Nephron (organoid): Measurements from ENCODE around the gene MYO1C.
A peak's percentile ranks its signal among the peaks of the same experiment; 100 is the strongest.

Source experiments
- H3K27ac Mint-ChIP-seq, 3 experiments: 2 replicates each; pipeline ENCODE4 v1.8.0; 2020; ENCODE audit warnings: mixed read lengths in 3 of 3, mild to moderate bottlenecking in 2 of 3, moderate library complexity in 1 of 3
- H3K27me3 Mint-ChIP-seq: 2 replicates; pipeline ENCODE4 v1.8.0; 2021; ENCODE audit warnings: low read depth, mild to moderate bottlenecking, moderate library complexity, mixed read lengths
- H3K36me3 Mint-ChIP-seq: 2 replicates; pipeline ENCODE4 v1.8.0; 2020; ENCODE audit warnings: low read depth, mixed read lengths
- H3K4me1 Mint-ChIP-seq: 2 replicates; pipeline ENCODE4 v1.8.0; 2020; ENCODE audit warnings: mixed read lengths
- H3K4me3 Mint-ChIP-seq, 3 experiments: 2 replicates each; pipeline ENCODE4 v1.8.0; 2020; ENCODE audit warnings: mild to moderate bottlenecking in 3 of 3, mixed read lengths in 3 of 3, moderate library complexity in 2 of 3
- H3K9me3 Mint-ChIP-seq: 2 replicates; pipeline ENCODE4 v1.8.0; 2020; ENCODE audit warnings: mixed read lengths
- CTCF ChIP-seq, 3 experiments: fragments of 200-600 bp; sonication (generic); IDR thresholded peaks; one replicate each; pipeline ENCODE4 v1.5.0; 2021; ENCODE audit warnings: antibody characterized with exemption in 3 of 3; ENCODE audit not compliant: unreplicated experiment in 3 of 3

The MYO1C gene

DNA sequence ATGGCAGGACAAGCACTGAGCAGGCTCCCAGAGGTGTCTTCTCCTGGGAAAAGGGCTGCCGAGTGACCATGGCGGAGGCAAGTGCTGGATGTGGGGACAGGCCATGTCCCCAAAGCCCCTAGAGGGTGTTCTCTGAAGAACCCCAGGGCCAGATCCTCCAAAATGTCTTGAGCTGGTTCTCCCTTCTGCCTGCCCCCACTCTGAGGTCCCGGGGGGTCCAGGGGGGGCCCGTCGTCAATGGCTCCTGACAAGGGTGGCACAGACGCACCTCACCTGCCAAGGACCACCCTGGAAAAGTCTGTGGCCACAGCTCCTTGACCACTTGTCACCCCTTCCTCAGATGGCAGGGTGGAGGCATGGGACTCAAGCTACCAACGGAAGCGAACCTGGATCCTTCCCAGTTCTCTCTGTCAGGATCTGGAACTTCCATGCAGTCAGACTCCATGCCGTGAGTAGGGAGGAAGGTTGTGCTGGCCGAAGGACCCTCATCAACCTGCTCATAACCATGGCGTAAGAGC, 2.3 kb upstream of the MYO1C start:
- Mint-ChIP-seq H3K4me3 (peak overlapping the region in 1 of 3 experiments; percentile 68), H3K9me3 (no peaks in the 10 kb centered on the region), H3K27me3 (no peaks in the 10 kb centered on the region), H3K36me3 (no peaks in the 10 kb centered on the region), H3K4me1 (peaks cover 33% of the 10 kb centered on the region), H3K27ac (peak overlapping the region in 1 of 3 experiments; percentile 86)
- no peak for TF ChIP-seq CTCF (IDR thresholded peaks at IDR 0.05; ENCODE audit: unreplicated experiment in 3 of 3)

DNA sequence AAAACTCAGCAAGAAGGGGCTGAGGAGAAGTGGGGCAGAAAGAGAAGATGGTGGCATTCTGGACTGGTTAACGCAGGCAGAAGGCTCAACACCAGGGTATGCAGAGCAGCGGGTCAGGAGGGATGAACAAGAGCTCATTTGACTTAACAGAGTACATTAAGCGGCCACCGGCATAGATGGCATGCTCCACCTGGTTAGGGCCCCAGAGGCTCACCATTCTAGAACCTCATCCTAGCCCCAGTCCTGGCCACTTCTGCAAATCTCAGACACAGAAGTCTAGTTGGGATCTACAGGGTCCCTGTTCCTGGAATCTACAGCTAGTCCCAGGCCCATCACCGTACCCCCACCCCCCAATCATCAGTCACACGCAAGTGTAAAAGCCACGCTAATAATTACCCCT, 1.7 kb upstream of the MYO1C start:
- peaks cover 34% of the 10 kb centered on the region for H3K4me1 Mint-ChIP-seq
- peak overlapping the region in 2 of 3 experiments; percentile 19 to 22 for H3K4me3 Mint-ChIP-seq
- H3K36me3 Mint-ChIP-seq = no peaks in the 10 kb centered on the region
- TF ChIP-seq CTCF (IDR thresholded peaks at IDR 0.05; ENCODE audit: unreplicated experiment in 3 of 3) = no peak
- no peak overlapping the region for H3K27ac Mint-ChIP-seq
- H3K9me3 Mint-ChIP-seq = no peaks in the 10 kb centered on the region
- H3K27me3 Mint-ChIP-seq = no peaks in the 10 kb centered on the region

DNA sequence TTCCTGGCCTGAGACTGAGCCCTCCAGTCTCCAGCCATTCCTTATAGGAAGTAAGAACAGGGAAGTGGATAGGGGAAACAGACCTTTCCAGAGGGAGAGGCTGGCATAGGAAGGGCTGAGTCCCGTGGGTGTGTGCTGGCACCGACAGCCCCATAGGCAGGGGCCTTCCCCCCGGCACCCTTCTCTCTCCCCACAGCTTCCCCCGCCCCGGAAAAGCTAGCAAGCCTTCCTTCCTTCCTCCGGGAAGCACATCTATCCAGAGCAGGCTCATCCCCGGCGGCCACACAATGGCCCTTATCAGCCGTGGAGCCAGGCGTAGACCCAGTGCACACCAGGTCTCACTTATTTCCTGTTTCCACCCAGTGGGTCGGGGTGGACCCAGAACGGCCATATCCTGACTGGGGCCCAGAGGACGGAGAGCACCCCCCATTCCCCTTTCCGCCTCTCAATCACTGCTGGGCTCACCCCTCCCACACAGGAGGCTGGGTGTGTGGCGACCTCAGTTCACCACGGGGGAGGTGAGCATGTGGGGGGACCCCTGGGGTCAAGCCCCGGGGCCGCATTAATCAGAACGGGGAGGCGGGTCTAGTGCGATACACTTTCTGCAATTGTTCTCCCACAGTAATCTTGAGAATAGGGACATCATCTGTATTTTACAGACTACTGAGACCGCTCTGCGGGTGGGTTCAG, 950 bp upstream of the MYO1C start:
- Mint-ChIP-seq H3K36me3 (no peaks in the 10 kb centered on the region), H3K4me3 (peak overlapping the region; percentile 79 to 89 (median 83)), H3K9me3 (no peaks in the 10 kb centered on the region), H3K4me1 (peaks cover 42% of the 10 kb centered on the region), H3K27ac (peak overlapping the region; percentile 68 to 89 (median 89)), H3K27me3 (no peaks in the 10 kb centered on the region)
- TF ChIP-seq CTCF (IDR thresholded peaks at IDR 0.05; ENCODE audit: unreplicated experiment in 3 of 3) = no peak

GRCh38 chr17:1491443-1492248, 840 bp downstream of the MYO1C start:
- Mint-ChIP-seq H3K9me3 (no peaks in the 10 kb centered on the region), H3K4me3 (peak overlapping the region; percentile 83 to 89 (median 85)), H3K4me1 (peaks cover 48% of the 10 kb centered on the region), H3K36me3 (no peaks in the 10 kb centered on the region), H3K27ac (peak overlapping the region; percentile 47 to 84 (median 67)), H3K27me3 (no peaks in the 10 kb centered on the region)
- TF ChIP-seq CTCF (IDR thresholded peaks at IDR 0.05; ENCODE audit: unreplicated experiment in 3 of 3) = no peak

GRCh38 chr17:1490643-1491442, 1.6 kb downstream of the MYO1C start:
- no peaks in the 10 kb centered on the region for H3K27me3 Mint-ChIP-seq
- H3K27ac Mint-ChIP-seq = peak overlapping the region; percentile 62 to 65 (median 64)
- no peaks in the 10 kb centered on the region for H3K9me3 Mint-ChIP-seq
- TF ChIP-seq CTCF (IDR thresholded peaks at IDR 0.05; ENCODE audit: unreplicated experiment in 3 of 3) = no peak
- H3K36me3 Mint-ChIP-seq = no peaks in the 10 kb centered on the region
- H3K4me1 Mint-ChIP-seq = peaks cover 47% of the 10 kb centered on the region
- H3K4me3 Mint-ChIP-seq = peak overlapping the region; percentile 77 to 87 (median 84)
